HCT116 (cell line): ENCODE measurements around the gene STEAP1. TPM values are rescaled to one million over a fixed set of nuclear protein-coding genes. Genes with fewer than 3 reads are reported as not detected.

Source experiments
- ATAC-seq: fragments of 200-7000 bp; cut with Tn5 transposase; 2 replicates; pipeline ENCODE4 v1.9.1; 2020; ENCODE audit warnings: mild to moderate bottlenecking, moderate library complexity
- BruUV-seq: library from RNA; stranded (reverse); fragments of 400-500 nt; replicated peaks from 2 replicates; lab custom pipeline; 2021; lab: Mats Ljungman, UMichigan
- CTCF ChIA-PET: fragments of 300-600 bp; sonication (Branson Sonifier 250); formaldehyde crosslinking; loops from one replicate; lab custom pipeline; 2021; ENCODE audit warnings: antibody characterized with exemption; lab: Charles Lee
- POLR2A ChIA-PET: fragments of 300-600, 350-600 bp; sonication (Branson Sonifier 250); formaldehyde crosslinking; loops from one replicate; lab custom pipeline; 2021; ENCODE audit warnings: antibody characterized with exemption; lab: Charles Lee
- RAD21 ChIA-PET, 2 experiments: fragments of 300-600 bp; sonication (Branson Sonifier 250); formaldehyde crosslinking; loops; one replicate each; lab custom pipeline; 2023; ENCODE audit warnings: low total read pairs in 2 of 2; ENCODE audit not compliant: uncharacterized antibody in 2 of 2, unreplicated experiment in 2 of 2, low non-redundant PET in 1 of 2; lab: Charles Lee
- DNase-seq: peaks from one replicate; pipeline ENCODE4 v3.0.0-alpha.2; 2010; ENCODE audit warnings: low read depth, low spot score
- H2AFZ ChIP-seq: fragments of 200-600 bp; shearing (Covaris generic), sonication (generic); 2 replicates; pipeline ENCODE4 v1.6.1; 2017; ENCODE audit warnings: low read depth, mixed run types, mixed read lengths, antibody characterized with exemption, low read length; ENCODE audit not compliant: poor library complexity, severe bottlenecking
- H3K27ac ChIP-seq: 2 replicates; pipeline ENCODE4 v1.5.1; 2012; ENCODE audit warnings: low read depth, low read length
- H3K27me3 ChIP-seq: fragments of 200-600 bp; sonication (generic); 2 replicates; pipeline ENCODE4 v1.6.1; 2016; ENCODE audit warnings: mixed run types, low read length, mixed read lengths; ENCODE audit not compliant: insufficient read depth
- H3K36me3 ChIP-seq, 2 experiments: fragments of 200-500 bp in 1 of 2; fragments of 200-600 bp in 1 of 2; sonication (Bioruptor generic) in 1 of 2; sonication (generic) in 1 of 2; 2 replicates each; pipeline versions ENCODE4 v1.5.1 to v1.6.1; 2014 to 2016; ENCODE audit warnings: low read length in 2 of 2, inconsistent platforms in 1 of 2, mixed read lengths in 1 of 2, mixed run types in 1 of 2; ENCODE audit not compliant: insufficient read depth in 2 of 2, control insufficient read depth in 1 of 2
- H3K4me1 ChIP-seq, 2 experiments: fragments of 200-600 bp in 1 of 2; sonication (generic) in 1 of 2; 2 replicates each; pipeline versions ENCODE4 v1.5.1 to v1.6.1; 2012 to 2017; ENCODE audit warnings: low read length in 2 of 2, inconsistent platforms in 1 of 2, mild to moderate bottlenecking in 1 of 2, mixed read lengths in 1 of 2, mixed run types in 1 of 2, moderate library complexity in 1 of 2; ENCODE audit not compliant: insufficient read depth in 2 of 2, control insufficient read depth in 1 of 2
- H3K4me2 ChIP-seq: fragments of 200-600 bp; sonication (generic); 2 replicates; pipeline ENCODE4 v1.6.1; 2017; ENCODE audit warnings: mixed run types, low read length, mixed read lengths
- H3K4me3 ChIP-seq, 2 experiments: fragments of 200-600 bp in 1 of 2; sonication (generic) in 1 of 2; replicated peaks in 1 of 2; 2 replicates each; pipeline ENCODE4 v1.5.1; 2011 to 2016; ENCODE audit warnings: low read length in 2 of 2, control low read depth in 1 of 2, low read depth in 1 of 2, mild to moderate bottlenecking in 1 of 2, mixed read lengths in 1 of 2, mixed run types in 1 of 2
- H3K79me2 ChIP-seq: fragments of 200-600 bp; sonication (generic); 2 replicates; pipeline ENCODE4 v1.6.1; 2017; ENCODE audit warnings: mild to moderate bottlenecking, mixed run types, low read length, moderate library complexity, mixed read lengths; ENCODE audit not compliant: insufficient read depth
- H3K9ac ChIP-seq: fragments of 200-600 bp; sonication (generic); 2 replicates; pipeline ENCODE4 v1.6.1; 2016; ENCODE audit warnings: low read length, mixed read lengths
- H3K9me2 ChIP-seq: fragments of 200-600 bp; sonication (generic), shearing (Covaris generic); 2 replicates; pipeline ENCODE4 v1.6.1; 2017; ENCODE audit warnings: mixed run types, mild to moderate bottlenecking, moderate library complexity; ENCODE audit not compliant: insufficient read depth
- H3K9me3 ChIP-seq, 2 experiments: fragments of 200-500 bp in 1 of 2; fragments of 200-600 bp in 1 of 2; sonication (Bioruptor generic) in 1 of 2; sonication (generic) in 1 of 2; 2 replicates each; pipeline ENCODE4 v1.6.1; 2014 to 2017; ENCODE audit warnings: low read length in 2 of 2, mixed read lengths in 2 of 2, inconsistent platforms in 1 of 2, low read depth in 1 of 2, mild to moderate bottlenecking in 1 of 2, mixed run types in 1 of 2, moderate library complexity in 1 of 2; ENCODE audit not compliant: control insufficient read depth in 1 of 2, insufficient read depth in 1 of 2
- H4K20me1 ChIP-seq: fragments of 200-600 bp; sonication (generic), shearing (Covaris generic); 2 replicates; pipeline ENCODE4 v1.6.1; 2017; ENCODE audit warnings: mixed run types, mild to moderate bottlenecking, moderate library complexity; ENCODE audit not compliant: insufficient read depth
- CEBPB ChIP-seq: IDR thresholded peaks from 2 replicates; pipeline ENCODE4 v1.6.1; 2012; ENCODE audit warnings: low read depth
- EGR1 ChIP-seq: IDR thresholded peaks from 2 replicates; pipeline ENCODE4 v1.6.1; 2012; ENCODE audit warnings: low read depth
- ELF1 ChIP-seq: IDR thresholded peaks from 2 replicates; pipeline ENCODE4 v1.6.1; 2012; ENCODE audit warnings: low read depth, borderline replicate concordance
- EZH2 ChIP-seq: fragments of 200-600 bp; sonication (generic); IDR thresholded peaks from 2 replicates; pipeline ENCODE4 v1.6.1; 2017; ENCODE audit warnings: antibody characterized with exemption, mixed run types
- EZH2phosphoT487 ChIP-seq: fragments of 200-600 bp; IDR thresholded peaks from 2 replicates; pipeline ENCODE4 v1.6.1; 2018; ENCODE audit warnings: antibody characterized with exemption, borderline replicate concordance
- FOSL1 ChIP-seq: IDR thresholded peaks from 2 replicates; pipeline ENCODE4 v1.6.1; 2012; ENCODE audit warnings: low read depth
- JUND ChIP-seq: IDR thresholded peaks from 2 replicates; pipeline ENCODE4 v1.6.1; 2012
- POLR2A ChIP-seq: IDR thresholded peaks from 2 replicates; pipeline ENCODE4 v1.7.0; 2011; ENCODE audit warnings: borderline replicate concordance; ENCODE audit not compliant: insufficient read depth, insufficient read length; ENCODE audit errors: extremely low read depth
- POLR2AphosphoS5 ChIP-seq: IDR thresholded peaks from 2 replicates; pipeline ENCODE4 v1.6.1; 2011; ENCODE audit warnings: mild to moderate bottlenecking, low read depth, low read length, moderate library complexity
- SIN3A ChIP-seq: IDR thresholded peaks from 2 replicates; pipeline ENCODE4 v1.6.1; 2012; ENCODE audit warnings: low read depth
- SP1 ChIP-seq: IDR thresholded peaks from 2 replicates; pipeline ENCODE4 v1.6.1; 2012; ENCODE audit warnings: low read depth
- SRF ChIP-seq: IDR thresholded peaks from 2 replicates; pipeline ENCODE4 v1.6.1; 2012; ENCODE audit warnings: low read depth
- TCF7L2 ChIP-seq: IDR thresholded peaks from 2 replicates; pipeline ENCODE4 v1.7.0; 2011; ENCODE audit warnings: borderline replicate concordance, inconsistent platforms; ENCODE audit not compliant: insufficient read depth, insufficient read length; ENCODE audit errors: extremely low read depth
- YY1 ChIP-seq: IDR thresholded peaks from 2 replicates; pipeline ENCODE4 v1.6.1; 2011; ENCODE audit warnings: low read length, low read depth, moderate library complexity, mild to moderate bottlenecking; ENCODE audit not compliant: insufficient replicate concordance; ENCODE audit errors: extremely low read depth
- ZFX ChIP-seq: fragments of 450-650 bp; IDR thresholded peaks from 2 replicates; pipeline ENCODE4 v1.6.1; 2017
- ZNF274 ChIP-seq: fragments of 200-500 bp; sonication (Bioruptor generic); IDR thresholded peaks from 2 replicates; pipeline ENCODE4 v1.6.1; 2014; ENCODE audit warnings: mild to moderate bottlenecking, low read depth, low read length, inconsistent platforms
- intact Hi-C: fragments of 100-400 bp; cut with micrococcal nuclease; formaldehyde crosslinking; loops from 2 replicates; pipeline ENCODE4 v1.10.0; 2022
- total RNA-seq: library from RNA; stranded (reverse); gene quantifications from one replicate; pipeline ENCODE4 v1.2.1, GENCODE V29; 2021; ENCODE audit not compliant: unreplicated experiment
- TF ChIP-seq, protein P1 (sequence below): IDR thresholded peaks from 2 replicates; pipeline ENCODE4 v1.6.1; 2012; ENCODE audit warnings: low read depth
- TF ChIP-seq, protein P2 (sequence below), 3 experiments: fragments of 200-600 bp in 1 of 3; sonication (generic) in 1 of 3; IDR thresholded peaks in 2 of 3; conservative IDR thresholded peaks in 1 of 3; 2 replicates each; pipeline ENCODE4 v1.5.1; 2012 to 2017; ENCODE audit warnings: low read depth in 2 of 3, low read length in 2 of 3, antibody characterized with exemption in 1 of 3, borderline replicate concordance in 1 of 3, control low read depth in 1 of 3, mild to moderate bottlenecking in 1 of 3, mixed read lengths in 1 of 3, mixed run types in 1 of 3, moderate library complexity in 1 of 3; ENCODE audit not compliant: insufficient read depth in 1 of 3
- TF ChIP-seq, protein P3 (sequence below): IDR thresholded peaks from 2 replicates; pipeline ENCODE4 v1.6.1; 2012
- TF ChIP-seq, protein P4 (sequence below): IDR thresholded peaks from 2 replicates; pipeline ENCODE4 v1.6.1; 2012

STEAP1 gene
- total RNA-seq, 1 experiment from 2014 or later: 18.8 TPM

DNA sequence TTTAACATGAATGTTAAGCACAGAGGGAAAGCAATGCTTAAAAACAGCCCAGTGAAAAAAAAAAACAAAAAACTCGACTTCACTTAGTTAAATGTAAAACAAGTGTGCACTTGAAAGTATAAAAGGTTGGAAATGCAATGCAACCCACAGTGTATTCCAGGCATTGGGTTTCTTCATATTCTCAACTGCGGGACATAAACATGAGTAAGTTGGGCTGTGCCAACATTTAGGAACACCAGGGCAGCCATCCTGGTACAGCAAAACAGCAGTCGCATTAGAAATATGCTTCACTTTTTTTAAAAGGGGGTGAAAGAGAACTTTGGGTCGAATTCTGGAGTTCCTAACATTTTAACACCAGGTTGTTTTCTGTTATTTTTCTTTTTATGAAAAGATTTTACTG, 937 bp downstream of the STEAP1 start:
- intact Hi-C loops: loop anchor here (5.0 kb wide), 1 partner anchor 57 kb away; the partner anchor contains the start of gene STEAP2
- Histone ChIP-seq H3K4me2 (peak overlapping the region; percentile 93), H3K36me3 (no peaks in the 10 kb centered on the region), H3K27ac (no peak overlapping the region), H3K4me1 (peaks cover 0 to 38% of the 10 kb centered on the region in 2 experiments; a peak in 2 of 4 replicates), H3K27me3 (no peaks in the 10 kb centered on the region), H3K9me3 (no peaks in the 10 kb centered on the region), H2AFZ (no peak overlapping the region), H4K20me1 (no peaks in the 10 kb centered on the region), H3K9ac (peak overlapping the region; percentile 77), H3K4me3 (peak overlapping the region; percentile 63 to 75), H3K79me2 (peaks cover 6% of the 10 kb centered on the region; the same call in 1 of the 2 replicates), H3K9me2 (no peaks in the 10 kb centered on the region)
- ATAC-seq (no peak), DNase-seq (no peak)
- no TSS peak for BruUV-seq
- RAD21 ChIA-PET: no interaction called here
- POLR2A ChIA-PET: no interaction called here
- CTCF ChIA-PET: interaction anchor here (1.5 to 3.5 kb wide), 2 partner anchors 256 to 272 kb away, joined by 5 to 58 read pairs; no protein-coding TSS in a partner anchor
- TF ChIP-seq, protein P1, sequence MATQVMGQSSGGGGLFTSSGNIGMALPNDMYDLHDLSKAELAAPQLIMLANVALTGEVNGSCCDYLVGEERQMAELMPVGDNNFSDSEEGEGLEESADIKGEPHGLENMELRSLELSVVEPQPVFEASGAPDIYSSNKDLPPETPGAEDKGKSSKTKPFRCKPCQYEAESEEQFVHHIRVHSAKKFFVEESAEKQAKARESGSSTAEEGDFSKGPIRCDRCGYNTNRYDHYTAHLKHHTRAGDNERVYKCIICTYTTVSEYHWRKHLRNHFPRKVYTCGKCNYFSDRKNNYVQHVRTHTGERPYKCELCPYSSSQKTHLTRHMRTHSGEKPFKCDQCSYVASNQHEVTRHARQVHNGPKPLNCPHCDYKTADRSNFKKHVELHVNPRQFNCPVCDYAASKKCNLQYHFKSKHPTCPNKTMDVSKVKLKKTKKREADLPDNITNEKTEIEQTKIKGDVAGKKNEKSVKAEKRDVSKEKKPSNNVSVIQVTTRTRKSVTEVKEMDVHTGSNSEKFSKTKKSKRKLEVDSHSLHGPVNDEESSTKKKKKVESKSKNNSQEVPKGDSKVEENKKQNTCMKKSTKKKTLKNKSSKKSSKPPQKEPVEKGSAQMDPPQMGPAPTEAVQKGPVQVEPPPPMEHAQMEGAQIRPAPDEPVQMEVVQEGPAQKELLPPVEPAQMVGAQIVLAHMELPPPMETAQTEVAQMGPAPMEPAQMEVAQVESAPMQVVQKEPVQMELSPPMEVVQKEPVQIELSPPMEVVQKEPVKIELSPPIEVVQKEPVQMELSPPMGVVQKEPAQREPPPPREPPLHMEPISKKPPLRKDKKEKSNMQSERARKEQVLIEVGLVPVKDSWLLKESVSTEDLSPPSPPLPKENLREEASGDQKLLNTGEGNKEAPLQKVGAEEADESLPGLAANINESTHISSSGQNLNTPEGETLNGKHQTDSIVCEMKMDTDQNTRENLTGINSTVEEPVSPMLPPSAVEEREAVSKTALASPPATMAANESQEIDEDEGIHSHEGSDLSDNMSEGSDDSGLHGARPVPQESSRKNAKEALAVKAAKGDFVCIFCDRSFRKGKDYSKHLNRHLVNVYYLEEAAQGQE: no peak
- TF ChIP-seq, protein P2, sequence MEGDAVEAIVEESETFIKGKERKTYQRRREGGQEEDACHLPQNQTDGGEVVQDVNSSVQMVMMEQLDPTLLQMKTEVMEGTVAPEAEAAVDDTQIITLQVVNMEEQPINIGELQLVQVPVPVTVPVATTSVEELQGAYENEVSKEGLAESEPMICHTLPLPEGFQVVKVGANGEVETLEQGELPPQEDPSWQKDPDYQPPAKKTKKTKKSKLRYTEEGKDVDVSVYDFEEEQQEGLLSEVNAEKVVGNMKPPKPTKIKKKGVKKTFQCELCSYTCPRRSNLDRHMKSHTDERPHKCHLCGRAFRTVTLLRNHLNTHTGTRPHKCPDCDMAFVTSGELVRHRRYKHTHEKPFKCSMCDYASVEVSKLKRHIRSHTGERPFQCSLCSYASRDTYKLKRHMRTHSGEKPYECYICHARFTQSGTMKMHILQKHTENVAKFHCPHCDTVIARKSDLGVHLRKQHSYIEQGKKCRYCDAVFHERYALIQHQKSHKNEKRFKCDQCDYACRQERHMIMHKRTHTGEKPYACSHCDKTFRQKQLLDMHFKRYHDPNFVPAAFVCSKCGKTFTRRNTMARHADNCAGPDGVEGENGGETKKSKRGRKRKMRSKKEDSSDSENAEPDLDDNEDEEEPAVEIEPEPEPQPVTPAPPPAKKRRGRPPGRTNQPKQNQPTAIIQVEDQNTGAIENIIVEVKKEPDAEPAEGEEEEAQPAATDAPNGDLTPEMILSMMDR (IDR thresholded peaks at IDR 0.05 in 2 of 3, conservative IDR thresholded peaks at IDR 0.05 in 1 of 3; ENCODE audit: borderline replicate concordance in 1 of 3, insufficient read depth in 1 of 3, low read depth in 2 of 3, low read length in 2 of 3): no peak
- TF ChIP-seq, protein P3, sequence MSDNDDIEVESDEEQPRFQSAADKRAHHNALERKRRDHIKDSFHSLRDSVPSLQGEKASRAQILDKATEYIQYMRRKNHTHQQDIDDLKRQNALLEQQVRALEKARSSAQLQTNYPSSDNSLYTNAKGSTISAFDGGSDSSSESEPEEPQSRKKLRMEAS: no peak
- TF ChIP-seq FOSL1 (no peak), JUND (no peak), EZH2phosphoT487 (no peak), YY1 (no peak), SRF (no peak), SP1 (no peak), ZNF274 (no peak), POLR2AphosphoS5 (no peak), ZFX (no peak), TCF7L2 (no peak), EZH2 (no peak), ELF1 (no peak), POLR2A (no peak), SIN3A (no peak), CEBPB (no peak), EGR1 (no peak)
- TF ChIP-seq, protein P4, sequence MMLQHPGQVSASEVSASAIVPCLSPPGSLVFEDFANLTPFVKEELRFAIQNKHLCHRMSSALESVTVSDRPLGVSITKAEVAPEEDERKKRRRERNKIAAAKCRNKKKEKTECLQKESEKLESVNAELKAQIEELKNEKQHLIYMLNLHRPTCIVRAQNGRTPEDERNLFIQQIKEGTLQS: no peak
